ENCODE data around the gene DIO3.

Gene DIO3

DNA sequence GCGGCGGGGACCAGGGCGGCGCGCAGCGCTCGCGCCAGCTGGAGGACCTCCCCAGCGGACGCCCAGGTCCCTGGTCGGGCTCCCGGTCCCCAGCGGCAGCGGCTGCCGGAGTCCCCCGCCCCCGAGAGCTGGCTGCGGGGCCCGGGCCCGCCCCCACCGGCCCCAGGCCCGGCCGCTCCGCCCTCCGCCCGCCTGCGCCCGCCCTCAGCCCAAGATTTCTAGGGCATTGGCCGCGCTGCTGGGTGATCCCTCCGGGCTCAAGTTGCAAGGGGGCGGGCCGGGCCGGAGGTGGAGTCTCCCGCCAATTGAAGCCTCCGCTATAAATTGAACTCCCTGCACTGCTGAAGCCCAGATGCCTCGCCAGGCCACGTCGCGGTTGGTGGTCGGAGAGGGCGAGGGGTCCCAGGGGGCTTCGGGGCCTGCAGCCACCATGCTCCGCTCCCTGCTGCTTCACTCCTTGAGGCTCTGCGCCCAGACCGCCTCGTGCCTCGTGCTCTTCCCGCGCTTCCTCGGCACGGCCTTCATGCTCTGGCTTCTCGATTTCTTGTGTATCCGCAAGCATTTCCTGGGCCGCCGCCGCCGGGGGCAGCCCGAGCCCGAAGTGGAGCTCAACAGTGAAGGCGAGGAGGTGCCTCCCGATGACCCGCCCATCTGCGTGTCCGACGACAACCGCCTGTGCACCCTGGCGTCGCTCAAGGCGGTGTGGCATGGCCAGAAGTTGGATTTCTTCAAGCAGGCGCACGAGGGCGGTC is at the start of gene DIO3:
TSS of gene DIO3 (plus strand) at position 351 of the 752 bp plus-strand sequence.
- no peak for DNase-seq

GRCh38 chr14:101511620-101512375 is 49.5 kb upstream of the DIO3 start:
- DNase-seq: no peak

DNA sequence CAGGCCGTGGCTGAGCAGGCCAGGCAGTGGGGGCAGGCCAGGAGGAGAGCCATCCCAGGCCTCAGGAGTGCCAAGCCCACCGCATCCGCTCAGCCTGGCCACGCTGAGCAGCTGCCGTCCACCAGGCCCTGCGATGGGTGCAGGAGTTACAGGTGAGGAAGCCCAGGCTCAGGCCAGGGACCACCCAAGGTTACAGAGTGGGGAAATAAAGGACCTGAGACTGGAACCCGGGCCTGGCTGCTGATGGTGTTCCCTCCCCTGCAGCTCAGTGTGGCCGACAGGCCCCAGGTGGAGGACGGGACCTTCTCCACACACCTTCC is 49.0 kb upstream of the DIO3 start:
- no peak for DNase-seq

DNA sequence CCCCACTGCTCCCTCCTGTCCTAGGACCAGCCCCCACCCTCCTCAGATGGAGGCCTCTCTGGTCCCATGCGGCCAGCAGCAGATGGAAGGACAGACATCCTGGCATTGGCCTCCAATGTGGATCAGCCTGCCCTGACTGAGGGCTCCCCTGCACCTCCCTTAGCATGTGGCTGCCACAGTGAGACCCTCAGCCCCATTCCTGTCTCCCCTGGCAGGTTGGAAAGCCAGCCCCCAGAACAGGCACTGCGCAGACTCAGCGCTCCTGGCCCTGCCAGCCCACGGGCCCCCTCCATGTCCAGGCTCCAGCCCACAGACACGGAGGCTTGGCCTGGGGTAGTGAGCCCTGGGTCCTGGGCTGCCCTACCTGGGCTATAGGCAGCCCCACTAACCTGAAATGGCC is 47.2 kb upstream of the DIO3 start:
- no peak for DNase-seq

DNA sequence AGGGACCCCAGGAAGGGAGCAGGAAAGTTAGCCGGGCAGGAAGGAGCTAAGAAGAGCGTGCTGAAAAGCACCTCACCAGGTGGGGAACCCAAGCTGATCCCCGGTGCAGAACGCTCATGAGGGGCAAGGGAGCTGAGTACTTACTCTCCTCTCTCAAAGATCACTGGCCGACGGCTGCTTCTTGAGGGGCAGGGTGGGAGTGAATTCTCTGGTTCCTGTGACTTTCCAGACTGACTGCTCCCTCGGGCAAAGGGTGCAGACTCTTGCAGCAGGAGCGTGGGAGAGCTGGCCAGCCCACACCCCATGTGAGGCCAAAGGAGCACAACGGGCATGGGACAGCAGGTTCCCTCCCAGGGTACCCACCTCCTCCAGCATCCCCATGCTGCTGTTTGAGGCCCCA is 44.9 kb upstream of the DIO3 start:
- DNase-seq: no peak

GRCh38 chr14:101518611-101519473 is 42.5 kb upstream of the DIO3 start:
- no peak for DNase-seq

DNA sequence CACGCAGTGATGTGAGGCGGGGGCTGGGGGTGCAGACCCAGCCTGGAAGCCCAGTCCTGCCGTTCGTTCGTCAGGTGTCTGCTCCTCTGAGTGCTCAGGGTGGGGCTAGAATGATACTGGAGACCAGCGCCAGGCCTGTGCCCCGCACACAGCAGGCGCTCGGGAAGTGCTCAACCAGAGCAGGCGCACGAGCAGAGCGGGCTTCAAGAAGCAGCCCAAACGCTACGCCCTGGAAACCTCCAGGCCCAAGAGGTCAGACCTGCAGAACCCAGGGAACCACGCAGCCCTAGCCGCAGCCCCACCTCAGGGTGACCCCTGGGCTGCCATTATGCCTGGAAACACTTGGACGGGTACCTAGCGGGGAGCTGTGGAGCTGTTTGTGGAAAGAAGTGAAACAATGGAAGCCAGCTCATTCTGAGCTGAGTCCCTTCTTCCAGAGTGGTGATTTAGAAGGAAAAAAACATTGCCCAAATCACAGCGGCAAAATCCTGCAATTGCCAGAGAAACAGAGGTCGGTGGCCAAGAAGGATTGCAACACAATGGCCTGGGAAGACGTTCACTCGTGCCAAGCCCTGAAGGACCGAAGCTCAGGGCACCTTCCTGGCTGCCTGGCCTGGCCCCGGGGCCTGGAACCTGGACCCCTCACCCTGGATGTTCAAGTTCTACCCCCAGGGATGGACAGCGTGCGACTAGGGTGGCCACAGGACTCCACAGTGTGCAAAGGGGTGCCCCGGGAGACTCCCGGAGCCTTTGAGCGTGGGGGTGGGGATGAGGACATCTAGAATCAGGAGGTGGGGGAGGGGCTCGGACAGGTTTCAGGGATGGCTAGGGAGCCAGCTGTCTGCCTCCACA is 40.4 kb upstream of the DIO3 start:
- no peak for DNase-seq

DNA sequence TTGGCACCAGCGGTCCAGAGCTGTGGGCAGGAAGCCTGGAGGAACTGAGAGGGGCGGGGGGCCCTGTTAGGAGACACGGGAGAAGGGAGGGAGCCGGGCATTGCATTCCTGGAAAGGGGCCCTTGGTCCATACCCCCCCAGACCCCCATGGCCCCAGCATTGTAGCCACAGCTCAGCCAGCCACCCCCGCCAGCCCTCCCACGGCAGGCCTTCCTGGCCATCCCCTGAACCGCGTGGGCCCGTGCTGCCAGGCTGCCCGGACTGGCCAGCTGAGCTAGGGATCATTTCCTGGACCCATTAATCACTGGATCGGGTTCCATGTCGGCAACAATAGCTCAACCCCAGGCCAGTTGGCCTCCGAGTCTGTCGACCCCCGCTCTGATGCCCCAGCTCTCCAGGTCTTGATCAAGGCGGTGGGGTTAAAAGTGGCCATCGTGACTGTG is 39.8 kb upstream of the DIO3 start:
- DNase-seq: no peak

DNA sequence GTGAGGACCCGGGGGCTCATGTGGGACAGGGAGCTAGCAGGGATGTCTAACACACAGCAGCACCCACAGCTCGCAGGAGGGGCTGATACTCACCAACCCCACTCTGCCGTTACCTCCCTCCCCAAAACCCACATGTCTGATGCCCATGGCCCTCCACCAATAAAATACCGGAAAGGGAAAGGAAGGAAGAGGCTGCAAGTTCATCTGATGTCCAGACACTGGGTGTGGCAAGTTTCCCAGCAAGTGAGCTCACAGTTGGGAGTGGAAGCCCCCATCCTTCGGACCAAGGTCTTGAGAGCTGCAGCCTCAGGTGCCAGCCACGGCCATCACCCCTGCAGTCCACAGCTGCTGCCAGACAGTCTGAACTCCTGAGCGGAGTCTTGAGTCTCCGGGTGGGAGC is 39.3 kb upstream of the DIO3 start:
- no peak for DNase-seq

DNA sequence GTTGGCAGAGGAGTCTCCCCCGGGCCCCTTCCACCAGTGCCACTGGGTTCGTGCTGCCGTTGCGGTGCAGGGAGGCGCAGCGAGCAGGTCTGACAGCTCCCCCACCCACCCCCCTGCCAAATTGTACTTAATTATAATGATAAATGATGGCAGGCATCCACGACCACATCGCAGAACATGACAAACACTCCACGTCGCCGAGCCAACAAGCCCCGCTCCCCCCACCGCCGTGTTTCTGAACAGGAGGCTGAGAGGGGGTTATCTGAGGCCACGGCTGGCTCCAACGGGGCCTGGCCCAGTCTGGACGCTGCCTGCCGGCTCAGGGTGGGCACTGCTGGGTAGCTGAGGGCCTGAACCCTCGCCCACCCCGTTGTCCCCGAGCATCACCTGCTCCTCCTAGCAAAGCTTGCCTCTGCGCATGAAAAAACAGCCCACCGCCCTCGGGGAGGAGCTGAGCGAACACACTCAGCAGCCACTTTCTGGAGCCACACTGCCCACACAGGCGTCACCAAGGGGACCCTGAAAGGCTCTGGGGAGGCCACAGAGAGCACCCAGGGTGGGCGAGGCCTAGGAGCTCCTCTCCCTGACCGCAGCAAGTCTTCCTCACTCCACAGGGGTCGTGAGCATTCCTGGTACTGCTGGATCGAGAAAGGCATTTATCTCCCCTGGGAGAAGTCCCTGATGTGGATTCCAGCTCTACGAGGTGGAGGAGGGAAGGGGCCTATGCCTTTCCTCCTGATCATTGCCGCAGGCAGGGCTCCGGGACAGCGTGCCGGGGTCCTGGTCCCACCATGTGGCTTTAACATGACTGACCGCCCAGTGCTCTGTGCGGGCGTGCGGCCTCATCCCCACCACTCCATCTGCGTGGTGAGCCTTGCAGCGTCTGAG is 35.4 kb upstream of the DIO3 start:
- DNase-seq: no peak

GRCh38 chr14:101527987-101528386 is 33.3 kb upstream of the DIO3 start:
- DNase-seq: no peak

DNA sequence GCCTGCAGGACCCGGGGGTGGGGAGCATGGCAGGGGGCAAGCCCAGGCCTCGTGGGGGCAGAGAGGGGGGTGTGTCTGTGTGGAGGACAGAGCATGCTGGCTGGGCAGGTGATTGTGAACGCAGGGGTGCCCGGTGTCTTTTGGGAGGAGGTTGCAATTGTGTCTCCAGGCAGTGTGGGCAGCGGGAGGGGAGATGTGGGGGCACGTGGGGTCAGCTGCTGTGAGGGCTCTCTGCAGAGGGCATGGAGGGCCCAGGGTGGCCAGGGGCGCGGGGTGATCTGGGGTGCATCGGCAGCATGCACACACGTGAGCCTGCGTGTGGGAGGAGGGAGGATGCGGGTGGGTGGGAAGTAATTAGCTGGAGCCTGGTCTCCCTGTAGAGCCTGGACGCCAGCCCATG is 32.2 kb upstream of the DIO3 start:
- no peak for DNase-seq

DNA sequence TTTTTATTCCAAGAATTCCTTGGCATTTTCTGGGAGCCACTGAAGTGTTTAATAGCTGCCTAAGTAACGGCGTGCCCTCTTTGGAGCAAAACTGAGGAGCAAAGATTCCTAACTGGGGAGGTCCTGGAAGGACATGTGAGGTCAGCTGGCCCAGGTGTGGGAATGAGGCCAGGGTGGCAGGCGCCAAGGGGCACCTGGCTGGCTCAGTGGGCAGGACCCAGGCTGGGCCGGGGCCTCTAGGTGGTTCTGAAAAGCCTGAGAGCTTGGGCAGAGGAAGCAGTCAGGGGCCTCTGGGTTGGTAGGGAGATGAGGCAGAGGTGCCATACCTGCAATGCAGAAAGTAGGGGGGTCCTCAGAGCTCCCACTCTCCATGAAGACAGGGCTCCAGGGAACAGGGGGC is 27.1 kb upstream of the DIO3 start:
- DNase-seq: no peak

GRCh38 chr14:101535232-101535631 is 26.1 kb upstream of the DIO3 start:
- DNase-seq: no peak

- DNase-seq: no peak
These were observed 25.5 kb upstream of the DIO3 start for GRCh38 chr14:101535701-101536207.

DNA sequence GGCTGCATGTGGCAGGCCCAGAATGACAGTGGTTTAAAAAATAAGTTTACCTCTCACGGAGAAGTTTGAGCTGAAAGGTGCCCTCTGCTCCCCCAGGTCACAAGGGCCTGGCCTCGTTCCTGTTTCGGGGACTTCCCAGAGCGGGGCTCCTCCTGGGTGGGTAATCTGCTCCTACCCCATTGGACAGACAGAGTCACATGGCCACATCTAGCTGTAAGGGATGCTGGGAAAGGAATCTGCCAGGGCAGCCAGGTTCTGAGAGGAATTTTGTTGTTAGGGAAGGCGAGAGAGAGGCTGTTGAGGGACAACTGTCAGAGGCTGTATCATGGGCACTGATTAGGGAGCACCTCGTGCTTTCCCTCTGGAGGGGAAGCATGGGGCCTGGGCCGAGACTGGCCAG is 24.0 kb upstream of the DIO3 start:
- no peak for DNase-seq

DNA sequence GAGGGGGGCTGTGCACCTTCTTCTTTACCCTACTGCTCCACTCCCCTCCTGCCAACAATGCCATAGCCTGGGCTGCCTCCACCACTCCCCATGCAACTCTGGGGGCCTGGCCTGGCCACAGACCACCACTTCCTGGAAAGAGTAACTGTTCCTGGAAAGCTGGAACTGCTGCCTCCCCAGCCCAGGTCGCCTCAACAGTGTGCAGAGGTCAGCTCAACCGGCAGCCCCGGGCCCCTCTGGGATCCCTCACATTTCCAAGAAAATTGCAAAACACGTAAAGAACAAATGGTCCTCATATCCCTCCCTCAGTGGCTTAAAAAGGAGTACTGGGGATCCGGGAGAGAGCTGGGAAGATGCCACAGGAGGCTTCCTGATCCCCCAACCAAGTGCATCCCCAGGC is 22.4 kb upstream of the DIO3 start:
- no peak for DNase-seq

- DNase-seq: no peak
These were observed 21.4 kb upstream of the DIO3 start for GRCh38 chr14:101539880-101540279.

DNA sequence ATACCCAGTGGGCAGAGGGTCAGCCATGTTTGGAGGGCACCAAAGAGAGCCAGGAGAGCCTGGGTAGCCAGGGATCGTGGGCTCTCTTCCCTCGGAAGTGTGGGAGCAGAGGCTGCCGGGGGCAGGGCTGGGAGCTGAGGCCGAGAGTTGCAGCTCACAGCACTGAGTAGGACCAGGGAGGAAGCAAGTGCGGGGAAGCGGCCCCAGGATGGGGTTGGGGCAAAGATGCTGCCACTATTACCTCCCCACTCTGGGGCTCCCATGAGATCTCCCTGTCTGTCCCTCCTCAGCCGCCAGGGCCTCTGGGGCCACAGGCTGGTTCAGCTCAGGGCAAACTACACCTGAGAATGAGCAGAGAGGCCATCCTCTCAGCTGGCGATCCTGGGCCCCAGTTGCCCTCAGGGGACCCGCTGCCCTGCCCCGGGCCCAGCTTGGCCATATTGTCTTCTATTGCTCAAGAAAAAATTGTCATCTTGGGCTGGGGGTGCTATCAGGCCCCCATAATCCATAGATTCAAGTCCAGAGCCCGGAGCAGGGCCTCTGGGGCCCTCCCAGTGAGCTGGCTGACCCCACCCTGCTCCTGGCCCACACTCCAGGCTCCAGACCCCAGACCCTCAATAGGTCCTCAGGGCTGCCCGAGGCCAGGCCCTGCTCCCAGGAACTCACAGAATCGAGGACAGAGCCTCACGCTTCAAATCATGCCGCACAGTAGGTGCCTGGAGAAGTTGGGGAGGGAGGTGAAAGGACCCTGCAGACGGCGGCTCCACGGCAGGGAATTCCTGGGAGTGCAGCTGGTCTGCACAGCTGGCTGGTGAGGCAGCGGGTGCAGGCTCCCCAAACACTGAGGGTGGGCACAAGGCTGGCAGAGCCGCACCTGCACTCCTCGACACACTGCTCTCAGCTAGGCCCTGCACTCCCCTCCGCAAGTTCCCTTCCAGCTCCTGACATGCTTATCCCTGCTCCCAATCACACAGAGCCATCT is 20.5 kb upstream of the DIO3 start:
- DNase-seq: no peak

DNA sequence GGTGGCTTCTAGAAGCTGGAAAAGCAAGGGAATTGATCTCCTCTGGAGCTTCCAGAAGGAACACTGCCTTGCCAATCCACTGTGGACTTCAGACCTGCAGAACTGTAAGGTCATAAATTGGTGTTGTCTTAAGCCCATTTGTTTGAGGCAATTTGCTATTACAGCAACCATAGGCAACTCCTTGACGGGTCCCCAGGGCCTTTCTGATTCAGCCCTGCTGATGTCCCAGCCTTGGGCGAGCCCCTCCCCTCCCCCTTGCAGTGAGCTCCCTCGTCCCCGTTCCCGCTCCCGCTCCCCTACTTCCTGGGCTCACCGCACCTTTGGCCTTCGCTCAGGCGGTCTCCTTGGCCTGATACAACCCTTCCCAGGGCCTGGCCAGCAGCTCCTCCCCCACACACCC is 18.9 kb upstream of the DIO3 start:
- DNase-seq: no peak
